Panc1 (cell line): ENCODE results near the gene ILK. TPM values are rescaled to one million over a fixed set of nuclear protein-coding genes. Genes with fewer than 3 reads are reported as not detected.

Experiments
- ATAC-seq: fragments of 200-7000 bp; cut with Tn5 transposase; 2 replicates; pipeline ENCODE4 v1.9.1; 2020; ENCODE audit warnings: mild to moderate bottlenecking, moderate library complexity
- BruUV-seq: library from RNA; stranded (reverse); fragments of 400-500 nt; replicated peaks from 2 replicates; lab custom pipeline; 2021; lab: Mats Ljungman, UMichigan
- CTCF ChIA-PET: fragments of 300-600 bp; sonication (Branson Sonifier 250); formaldehyde crosslinking; loops from one replicate; lab custom pipeline; 2022; ENCODE audit warnings: antibody characterized with exemption; lab: Charles Lee
- POLR2A ChIA-PET: fragments of 300-600 bp; sonication (Branson Sonifier 250); formaldehyde crosslinking; loops from one replicate; lab custom pipeline; 2022; ENCODE audit warnings: antibody characterized with exemption; lab: Charles Lee
- DNase-seq: peaks from one replicate; pipeline ENCODE4 v3.0.0-alpha.2; 2010; ENCODE audit warnings: low read depth, low spot score
- H3K27ac ChIP-seq: 2 replicates; pipeline ENCODE4 v1.5.1; 2011; ENCODE audit warnings: mild to moderate bottlenecking, low read length, inconsistent platforms
- H3K27me3 ChIP-seq: fragments of 200-500 bp; sonication (Bioruptor generic); 2 replicates; pipeline ENCODE4 v1.6.0; 2014; ENCODE audit warnings: low read length, inconsistent platforms; ENCODE audit not compliant: control insufficient read depth, insufficient read depth
- H3K36me3 ChIP-seq: fragments of 200-500 bp; sonication (Bioruptor generic); 2 replicates; pipeline ENCODE4 v1.5.1; 2014; ENCODE audit warnings: inconsistent platforms, mild to moderate bottlenecking, low read length, moderate library complexity; ENCODE audit not compliant: control insufficient read depth, insufficient read depth
- H3K4me1 ChIP-seq: 2 replicates; pipeline ENCODE4 v1.5.1; 2011; ENCODE audit warnings: inconsistent platforms, mild to moderate bottlenecking, low read length, moderate library complexity; ENCODE audit not compliant: control insufficient read depth, insufficient read depth
- H3K4me3 ChIP-seq, 2 experiments: 2 replicates each; pipeline ENCODE4 v1.5.1; 2011 to 2012; ENCODE audit warnings: low read depth in 2 of 2, low read length in 2 of 2, mild to moderate bottlenecking in 2 of 2, inconsistent platforms in 1 of 2, moderate library complexity in 1 of 2
- H3K9me3 ChIP-seq: fragments of 200-500 bp; sonication (Bioruptor generic); 2 replicates; pipeline ENCODE4 v1.5.1; 2014; ENCODE audit warnings: low read depth, mild to moderate bottlenecking, inconsistent platforms, low read length, moderate library complexity; ENCODE audit not compliant: control insufficient read depth, insufficient read depth
- CTCF ChIP-seq: fragments of 450-650 bp; IDR thresholded peaks from 2 replicates; pipeline ENCODE4 v1.5.1; 2017; ENCODE audit warnings: mild to moderate bottlenecking
- POLR2AphosphoS5 ChIP-seq: IDR thresholded peaks from 2 replicates; pipeline ENCODE4 v1.6.1; 2012; ENCODE audit warnings: mild to moderate bottlenecking, low read depth, low read length, moderate library complexity
- SIN3A ChIP-seq: IDR thresholded peaks from 2 replicates; pipeline ENCODE4 v1.6.1; 2012; ENCODE audit warnings: low read depth, mild to moderate bottlenecking, low read length, moderate library complexity, borderline replicate concordance; ENCODE audit not compliant: insufficient read depth
- TCF7L2 ChIP-seq: IDR thresholded peaks from 2 replicates; pipeline ENCODE4 v1.6.1; 2011; ENCODE audit warnings: mild to moderate bottlenecking, low read depth, low read length, inconsistent platforms
- in situ Hi-C: cut with HindIII; loops from 2 replicates; pipeline ENCODE4 v1.10.0; 2016; ENCODE audit warnings: low sequenced_read_pairs, low pct_unique_long_range_greater_than_20kb
- intact Hi-C: fragments of 100-400 bp; cut with micrococcal nuclease; formaldehyde crosslinking; loops from one replicate; pipeline ENCODE4 v1.10.0; 2022; ENCODE audit not compliant: unreplicated experiment
- total RNA-seq: library from RNA; stranded (reverse); gene quantifications from one replicate; pipeline ENCODE4 v1.2.1, GENCODE V29; 2021; ENCODE audit not compliant: unreplicated experiment
- TF ChIP-seq, protein P1 (sequence below), 2 experiments: IDR thresholded peaks; 2 replicates each; pipeline ENCODE4 v1.6.1; 2011 to 2012; ENCODE audit warnings: low read depth in 2 of 2, control low read depth in 1 of 2, low read length in 1 of 2, mild to moderate bottlenecking in 1 of 2, moderate library complexity in 1 of 2; ENCODE audit not compliant: insufficient read depth in 1 of 2

Gene ILK
- total RNA-seq, 1 experiment from 2014 or later = 204 TPM

DNA sequence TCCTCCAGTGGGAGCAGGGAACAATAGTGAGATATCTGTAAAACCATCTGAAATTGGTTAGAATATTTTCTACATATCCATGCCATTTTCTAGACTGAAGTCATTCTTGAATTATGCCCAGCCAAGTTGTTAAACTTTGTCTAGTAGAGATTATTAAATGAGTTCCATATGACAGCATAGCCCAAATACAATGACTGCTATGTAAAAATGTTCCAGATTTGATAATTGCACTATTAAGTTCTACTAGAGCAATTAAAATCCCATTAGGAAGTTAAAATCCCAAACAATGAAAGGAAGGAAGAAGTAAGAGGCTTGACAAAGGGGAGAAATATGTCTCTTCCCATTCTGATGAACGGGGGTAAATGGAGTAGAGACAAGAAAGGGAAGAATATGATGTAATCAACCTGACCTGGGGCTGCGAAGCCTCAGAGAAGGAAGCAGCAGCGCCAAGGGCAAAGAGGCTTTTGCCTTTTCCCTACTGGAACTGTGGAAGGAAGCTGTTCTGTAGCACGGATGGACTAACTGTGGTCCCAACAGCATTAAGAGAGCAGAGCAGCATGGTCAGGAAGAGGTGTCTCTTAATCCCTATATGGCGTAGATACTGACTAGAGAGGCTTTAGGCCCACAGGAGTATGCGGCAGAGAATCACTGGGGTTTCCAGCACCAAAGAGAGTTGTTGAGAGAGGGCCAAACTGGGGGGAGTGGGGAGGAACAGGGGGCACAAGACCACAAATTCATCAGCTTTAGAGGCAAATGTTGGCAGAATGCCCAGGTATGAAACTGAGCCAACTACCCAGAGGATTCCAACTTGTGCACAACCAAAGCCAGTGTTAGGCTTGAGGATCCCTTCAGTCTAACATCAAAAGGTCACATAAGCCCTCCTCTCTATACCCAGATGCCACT, 26.9 kb upstream of the ILK start:
- in situ Hi-C loops = no loop called here
- ChIA-PET CTCF (interaction anchor here (0.6 kb wide), 1 partner anchor 104 kb away, joined by 3 read pairs; no protein-coding TSS in a partner anchor), POLR2A (no interaction called here)
- Histone ChIP-seq H3K9me3 (no peaks in the 10 kb centered on the region), H3K4me1 (no peaks in the 10 kb centered on the region), H3K27ac (no peak overlapping the region), H3K27me3 (no peaks in the 10 kb centered on the region), H3K4me3 (no peak overlapping the region), H3K36me3 (no peaks in the 10 kb centered on the region)
- TF ChIP-seq, protein P1, sequence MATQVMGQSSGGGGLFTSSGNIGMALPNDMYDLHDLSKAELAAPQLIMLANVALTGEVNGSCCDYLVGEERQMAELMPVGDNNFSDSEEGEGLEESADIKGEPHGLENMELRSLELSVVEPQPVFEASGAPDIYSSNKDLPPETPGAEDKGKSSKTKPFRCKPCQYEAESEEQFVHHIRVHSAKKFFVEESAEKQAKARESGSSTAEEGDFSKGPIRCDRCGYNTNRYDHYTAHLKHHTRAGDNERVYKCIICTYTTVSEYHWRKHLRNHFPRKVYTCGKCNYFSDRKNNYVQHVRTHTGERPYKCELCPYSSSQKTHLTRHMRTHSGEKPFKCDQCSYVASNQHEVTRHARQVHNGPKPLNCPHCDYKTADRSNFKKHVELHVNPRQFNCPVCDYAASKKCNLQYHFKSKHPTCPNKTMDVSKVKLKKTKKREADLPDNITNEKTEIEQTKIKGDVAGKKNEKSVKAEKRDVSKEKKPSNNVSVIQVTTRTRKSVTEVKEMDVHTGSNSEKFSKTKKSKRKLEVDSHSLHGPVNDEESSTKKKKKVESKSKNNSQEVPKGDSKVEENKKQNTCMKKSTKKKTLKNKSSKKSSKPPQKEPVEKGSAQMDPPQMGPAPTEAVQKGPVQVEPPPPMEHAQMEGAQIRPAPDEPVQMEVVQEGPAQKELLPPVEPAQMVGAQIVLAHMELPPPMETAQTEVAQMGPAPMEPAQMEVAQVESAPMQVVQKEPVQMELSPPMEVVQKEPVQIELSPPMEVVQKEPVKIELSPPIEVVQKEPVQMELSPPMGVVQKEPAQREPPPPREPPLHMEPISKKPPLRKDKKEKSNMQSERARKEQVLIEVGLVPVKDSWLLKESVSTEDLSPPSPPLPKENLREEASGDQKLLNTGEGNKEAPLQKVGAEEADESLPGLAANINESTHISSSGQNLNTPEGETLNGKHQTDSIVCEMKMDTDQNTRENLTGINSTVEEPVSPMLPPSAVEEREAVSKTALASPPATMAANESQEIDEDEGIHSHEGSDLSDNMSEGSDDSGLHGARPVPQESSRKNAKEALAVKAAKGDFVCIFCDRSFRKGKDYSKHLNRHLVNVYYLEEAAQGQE (IDR thresholded peaks at IDR 0.05; ENCODE audit: insufficient read depth in 1 of 2, low read depth in 2 of 2, low read length in 1 of 2) = no peak
- TF ChIP-seq CTCF (no peak), SIN3A (no peak), TCF7L2 (no peak), POLR2AphosphoS5 (no peak)
- ATAC-seq (0 out of 2 replicates have a peak, but pooled peaks have one; percentile 44), DNase-seq (no peak)
- no TSS peak for BruUV-seq
- intact Hi-C loops = no loop called here

GRCh38 chr11:6578134-6578533, 25.4 kb upstream of the ILK start:
- DNase-seq = no peak
- Histone ChIP-seq H3K9me3 (no peaks in the 10 kb centered on the region), H3K4me3 (no peak overlapping the region), H3K4me1 (no peaks in the 10 kb centered on the region), H3K36me3 (no peaks in the 10 kb centered on the region), H3K27ac (no peak overlapping the region), H3K27me3 (no peaks in the 10 kb centered on the region)
- intact Hi-C loops = no loop called here
- no peak for ATAC-seq
- TF ChIP-seq TCF7L2 (no peak), CTCF (no peak), POLR2AphosphoS5 (no peak), SIN3A (no peak)
- TF ChIP-seq, protein P1 (IDR thresholded peaks at IDR 0.05; ENCODE audit: insufficient read depth in 1 of 2, low read depth in 2 of 2, low read length in 1 of 2) = no peak
- in situ Hi-C loops = no loop called here
- CTCF ChIA-PET = no interaction called here
- POLR2A ChIA-PET = interaction anchor here (0.7 kb wide), 3 partner anchors 9 to 1070 kb away, joined by 3 read pairs; no protein-coding TSS in a partner anchor
- BruUV-seq = no TSS peak
